CD4-positive, alpha-beta T cell treated with Interleukin-4 for 1 hour (primary cell): ENCODE data around the gene CELF3.
A peak's percentile ranks its signal among the peaks of the same experiment; 100 is the strongest.
"Not testable (repeated sequence)": the region's sequence is repeated elsewhere in the genome, so short reads cannot be mapped to it uniquely, and the experiment has no call there.

ENCODE experiments used
- DNase-seq, 2 donors: peaks; one replicate each; pipeline ENCODE4 v3.0.0-alpha.2; 2020 to 2022

CELF3 gene

DNA sequence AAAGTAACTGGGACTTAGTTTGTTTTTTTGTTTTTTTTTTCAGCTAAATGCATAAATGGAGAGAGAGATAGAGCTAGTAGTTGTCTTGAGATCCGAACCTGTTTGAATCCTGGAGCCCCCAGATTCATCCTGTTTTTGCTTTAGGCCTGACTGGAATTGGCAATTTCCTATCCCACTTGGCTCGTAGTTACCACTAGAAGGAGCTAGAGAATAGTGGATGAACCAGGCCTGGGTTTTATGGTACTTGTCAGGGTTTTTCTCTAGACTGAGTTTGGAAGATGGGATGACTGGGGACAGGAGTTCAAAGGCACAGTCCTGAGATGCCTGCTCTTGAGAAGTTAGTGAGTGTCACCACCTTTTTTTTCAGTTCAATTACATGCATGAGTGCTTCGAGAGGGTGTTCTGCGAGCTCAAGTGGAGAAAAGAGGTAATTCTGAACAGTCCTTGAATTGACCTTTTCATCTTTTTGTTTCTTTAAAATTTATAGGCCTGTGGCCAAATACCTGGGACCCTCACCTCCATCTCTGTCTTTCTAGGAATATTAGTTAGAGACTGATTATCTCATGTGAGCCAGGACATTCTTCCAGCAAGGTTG lies 23.4 kb downstream of the CELF3 start:
- no peak for DNase-seq

DNA sequence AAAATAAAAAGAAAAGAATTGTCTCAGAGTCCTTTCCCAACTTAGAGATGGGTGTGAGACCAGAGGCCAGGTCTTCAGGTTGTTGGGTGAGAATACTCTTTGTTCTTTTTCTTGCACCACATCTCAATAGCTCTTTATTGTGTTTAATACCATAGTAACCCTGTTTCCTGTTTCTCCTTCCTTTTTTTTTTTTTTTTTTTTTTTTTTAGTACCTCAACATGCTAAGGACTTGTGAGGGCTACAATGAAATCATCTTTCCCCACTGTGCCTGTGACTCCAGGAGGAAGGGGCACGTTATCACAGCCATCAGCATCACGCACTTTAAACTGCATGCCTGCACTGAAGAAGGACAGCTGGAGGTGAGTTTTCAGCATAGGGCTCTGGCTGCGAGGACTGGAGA lies 24.4 kb downstream of the CELF3 start:
- no peak for DNase-seq

DNA sequence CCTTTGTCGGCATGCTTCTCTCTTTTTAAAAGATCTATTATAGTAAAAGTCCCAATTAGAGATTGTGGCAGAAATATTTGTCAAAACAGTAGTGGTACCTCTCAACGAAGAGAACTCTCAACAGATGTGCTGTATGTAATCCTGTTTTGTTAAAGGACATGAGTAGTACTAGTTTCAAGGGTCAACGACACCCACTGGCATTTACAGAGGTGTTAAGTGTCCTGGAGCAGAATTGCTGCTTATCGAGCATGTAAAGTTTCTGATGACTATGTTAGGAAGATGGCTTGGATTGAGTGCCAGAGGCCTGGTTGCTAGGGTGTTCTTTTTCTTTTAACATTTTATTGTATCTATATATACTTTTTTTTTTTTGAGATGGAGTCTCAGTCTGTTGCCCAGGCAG lies 27.1 kb downstream of the CELF3 start:
- DNase-seq = no peak

DNA sequence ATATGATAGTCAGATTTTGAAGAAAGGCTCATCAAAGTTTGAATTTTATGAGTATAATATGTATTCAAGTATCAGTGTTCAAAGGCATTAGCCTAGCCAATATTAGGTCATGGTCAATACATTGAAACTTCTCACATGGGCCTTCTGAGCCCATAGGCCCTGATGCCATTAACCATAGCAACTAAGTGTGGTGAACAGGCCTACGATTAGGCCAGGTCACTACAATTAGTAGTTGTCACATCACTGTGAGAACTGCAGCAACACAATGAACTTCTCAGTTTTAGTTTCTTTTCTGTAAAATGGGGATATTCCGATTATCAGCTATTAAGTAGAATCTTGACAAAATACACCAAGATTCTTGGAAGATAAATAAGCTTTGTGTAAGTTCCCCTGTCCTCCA lies 30.0 kb downstream of the CELF3 start:
- no peak for DNase-seq

DNA sequence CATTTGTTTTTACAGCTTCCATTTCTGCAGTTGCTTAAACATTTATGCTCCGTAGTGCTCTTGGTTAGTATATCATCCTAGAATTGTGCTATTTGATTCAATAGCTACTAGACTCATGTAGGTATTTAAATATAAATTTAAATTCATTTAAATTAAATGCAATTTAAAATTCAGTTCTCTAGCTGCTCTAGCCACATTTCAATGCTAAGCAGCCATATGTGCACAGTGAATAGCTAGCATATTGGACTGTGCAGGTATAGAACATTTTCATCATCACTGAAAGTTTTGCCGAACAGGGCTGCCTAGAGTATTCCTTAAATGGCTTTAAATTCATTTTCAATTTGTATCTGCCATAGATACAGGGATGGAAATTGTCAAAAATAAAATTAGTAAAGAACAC lies 32.5 kb downstream of the CELF3 start:
- no peak for DNase-seq

DNA sequence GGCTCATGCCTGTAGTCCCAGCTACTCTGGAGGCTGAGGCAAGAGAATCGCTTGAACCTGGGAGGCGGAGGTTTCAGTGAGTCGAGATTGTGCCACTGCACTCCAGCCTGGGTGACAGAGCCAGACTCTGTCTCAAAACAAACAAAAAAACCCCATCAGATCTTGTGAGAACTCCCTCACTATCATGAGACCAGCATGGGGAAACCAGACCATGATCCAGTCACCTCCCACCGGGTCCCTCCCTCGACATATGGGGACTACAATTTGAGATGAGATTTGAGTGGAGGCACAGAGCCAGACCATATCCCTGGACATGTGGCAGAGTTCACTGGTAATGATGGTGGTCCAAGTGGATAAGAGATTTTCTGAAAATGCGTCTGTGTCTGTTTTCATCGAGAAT lies 33.7 kb downstream of the CELF3 start:
- DNase-seq = not testable (repeated sequence)

DNA sequence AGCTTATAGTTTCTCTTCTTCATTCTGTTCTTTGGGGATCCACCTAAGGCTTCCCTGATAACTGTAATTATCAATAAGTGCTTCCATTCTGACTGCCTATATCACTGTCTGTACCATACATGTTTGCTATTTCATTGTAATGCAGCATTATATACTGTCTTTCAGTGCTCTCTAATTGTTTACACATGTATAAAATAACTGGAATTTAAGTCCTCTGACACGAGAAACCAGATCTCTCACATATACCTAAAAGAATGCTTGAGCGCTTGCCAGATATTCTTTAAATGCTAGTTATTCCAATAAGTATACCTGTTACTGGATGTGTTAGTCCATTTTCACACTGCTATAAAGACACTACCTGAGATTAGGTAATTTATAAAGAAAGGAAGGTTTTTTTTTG lies 34.7 kb downstream of the CELF3 start:
- no peak for DNase-seq

DNA sequence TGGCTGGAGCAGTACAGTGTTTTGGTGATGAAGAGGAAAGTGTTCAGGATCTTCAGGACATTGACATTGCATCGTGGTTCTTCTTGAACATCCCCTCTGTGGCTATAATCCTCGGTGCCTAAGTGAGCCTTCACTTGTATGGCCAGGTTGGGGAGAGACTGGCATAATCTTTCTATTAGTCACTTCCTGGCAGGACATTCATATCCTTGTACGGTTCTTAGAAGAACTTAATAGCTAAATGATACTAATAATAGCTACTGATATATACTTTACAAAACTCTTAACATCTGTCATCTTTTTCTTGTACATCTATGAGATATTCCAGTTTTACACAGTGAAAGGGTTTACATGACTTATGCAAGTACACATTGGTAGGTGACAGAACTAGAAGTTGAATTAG lies 35.8 kb downstream of the CELF3 start:
- DNase-seq = no peak

DNA sequence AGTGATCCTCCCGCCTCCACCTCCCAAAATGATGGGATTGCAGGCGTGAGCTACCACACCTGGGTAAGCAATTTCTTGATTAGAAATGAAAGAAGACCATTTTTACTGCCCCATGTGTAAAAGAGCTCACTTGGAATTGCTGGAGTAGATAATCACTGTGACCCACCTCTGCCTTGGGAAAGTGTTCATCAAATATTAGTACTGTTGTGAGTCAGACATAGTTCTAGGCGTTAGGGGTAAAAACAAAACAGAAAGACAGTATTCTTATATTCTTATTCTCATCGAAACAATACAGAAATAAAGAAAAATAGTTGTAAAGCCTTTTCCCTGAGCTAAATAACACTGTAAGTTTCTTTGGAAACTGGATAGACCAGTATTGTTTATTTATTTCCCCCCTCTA lies 36.2 kb downstream of the CELF3 start:
- no peak for DNase-seq

DNA sequence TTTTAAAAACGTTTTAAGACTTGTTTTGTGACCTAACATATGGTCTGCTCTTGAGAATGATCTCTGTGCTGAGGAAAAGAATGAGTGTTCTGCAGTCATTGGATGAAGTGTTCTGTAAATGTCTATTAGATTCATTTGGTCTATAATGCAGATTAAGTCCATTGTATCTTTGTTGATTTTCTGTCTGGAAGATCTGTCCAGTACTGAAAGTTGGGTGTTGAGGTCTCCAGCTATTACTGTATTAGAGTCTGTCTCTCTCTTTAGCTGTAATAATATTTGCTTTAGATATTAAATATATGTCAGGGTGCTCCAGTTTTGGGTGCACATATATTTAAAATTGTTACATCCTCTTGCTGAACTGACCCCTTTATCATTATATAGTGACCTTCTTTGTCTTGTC lies 43.2 kb downstream of the CELF3 start:
- DNase-seq = no peak

DNA sequence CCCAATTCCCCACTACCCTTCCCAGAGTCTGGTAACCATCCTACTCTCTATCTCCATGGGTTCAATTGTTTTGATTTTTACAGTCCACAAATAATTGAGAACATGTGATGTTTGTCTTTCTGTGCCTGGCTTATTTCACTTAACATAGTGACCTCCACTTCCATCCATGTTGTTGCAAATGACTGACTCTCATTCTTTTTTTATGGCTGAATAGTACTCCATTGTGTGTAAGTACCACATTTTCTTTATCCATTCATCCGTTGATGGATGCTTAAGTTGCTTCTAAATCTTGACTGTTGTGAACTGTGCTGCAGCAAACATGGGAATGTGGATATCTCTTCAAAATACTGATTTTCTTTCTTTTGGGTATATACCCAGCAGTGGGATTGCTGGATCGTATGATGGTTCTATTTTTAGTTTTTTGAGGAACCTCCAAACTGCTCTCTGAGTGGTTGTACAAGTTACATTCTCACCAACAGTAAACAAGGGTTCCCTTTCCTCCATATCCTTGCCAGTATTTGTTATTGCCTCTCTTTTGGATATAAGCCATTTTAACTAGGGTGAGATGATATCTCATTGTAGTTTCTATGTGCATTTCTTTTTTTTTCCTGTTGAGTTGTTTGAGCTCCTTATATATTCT lies 46.4 kb downstream of the CELF3 start:
- DNase-seq = not testable (repeated sequence)

DNA sequence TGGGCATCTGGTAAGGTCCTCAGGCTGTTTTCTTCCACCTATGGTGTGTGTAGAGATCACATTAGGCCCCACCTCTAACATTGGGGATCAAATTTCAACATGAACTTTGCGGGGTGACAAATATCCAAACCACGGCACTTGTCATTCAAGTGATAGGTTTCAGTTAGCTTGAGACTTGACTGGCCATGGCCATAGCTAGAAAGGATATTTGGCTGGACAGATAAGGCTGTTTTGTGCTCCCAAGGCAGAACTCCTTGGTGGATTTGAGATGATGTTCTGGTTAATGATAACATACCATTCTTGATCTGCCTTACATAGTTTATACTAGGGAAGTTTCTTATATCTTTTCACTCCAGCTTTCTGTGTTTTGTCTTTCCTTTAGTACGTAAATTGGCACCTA lies 48.5 kb downstream of the CELF3 start:
- no peak for DNase-seq

DNA sequence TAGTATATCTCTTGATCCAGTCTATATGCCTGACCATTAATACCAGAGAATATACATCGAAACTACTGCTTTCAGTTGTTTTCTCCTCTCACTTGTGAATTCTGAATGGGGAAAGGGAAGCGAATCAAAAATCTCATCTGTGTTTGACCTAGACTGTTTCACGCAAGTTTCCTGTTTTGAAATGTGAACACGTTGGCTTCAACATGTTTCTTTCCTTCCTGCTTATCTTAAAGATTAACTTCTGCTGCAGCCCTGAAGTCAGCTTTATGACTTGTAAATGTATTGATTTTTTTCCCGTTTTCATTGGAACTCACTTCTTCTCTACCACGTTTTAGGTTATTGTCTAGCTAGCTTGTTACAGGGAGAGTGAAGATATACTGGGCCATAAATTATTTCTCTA lies 54.9 kb downstream of the CELF3 start:
- no peak for DNase-seq

DNA sequence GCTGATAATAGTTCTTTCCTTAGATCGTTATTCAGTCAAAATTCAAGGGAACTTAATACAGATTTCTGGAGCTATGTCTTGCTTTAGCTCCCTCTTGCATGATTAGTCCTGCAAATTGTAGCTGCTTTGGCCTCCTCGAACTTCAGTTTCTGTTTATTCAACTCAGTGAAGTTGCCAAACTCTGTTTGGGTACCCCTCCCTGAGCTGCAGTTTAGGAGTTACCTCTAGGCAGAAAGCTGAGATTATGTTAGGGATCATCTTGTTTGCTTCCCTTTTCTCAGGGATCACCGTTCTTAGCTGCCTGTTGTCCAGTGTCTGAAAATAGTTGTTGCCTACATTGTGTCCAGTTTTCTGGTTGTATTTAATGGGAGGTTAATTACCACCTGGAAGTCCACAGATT lies 61.2 kb downstream of the CELF3 start:
- no peak for DNase-seq

DNA sequence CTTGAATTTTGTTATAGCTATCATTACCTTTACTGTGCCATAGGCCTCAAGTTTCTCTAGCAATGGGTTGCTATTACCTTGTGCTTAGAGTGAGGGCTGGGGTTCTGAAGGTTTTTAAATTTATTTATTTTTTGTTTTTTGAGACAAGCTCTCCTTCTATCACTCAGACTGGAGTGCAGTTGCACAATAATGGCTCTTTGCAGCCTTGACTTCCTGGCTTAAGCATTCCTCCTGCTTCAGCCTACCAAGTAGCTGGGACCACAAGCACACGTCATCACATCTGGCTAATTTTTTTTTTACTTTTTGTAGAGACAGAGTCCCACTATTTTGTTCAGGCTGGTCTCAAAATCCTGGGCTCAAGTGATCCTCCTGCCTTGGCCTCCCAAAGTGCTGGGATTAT lies 63.2 kb downstream of the CELF3 start:
- peak in 1 of 2 donors; percentile 12 for DNase-seq
